ENCODE results near the gene MATN1.
A peak's percentile ranks its signal among the peaks of the same experiment; 100 is the strongest.

MATN1 gene

GRCh38 chr1:30692948-30693301 is 30.5 kb downstream of the MATN1 start:
- TF ChIP-seq, protein P1, sequence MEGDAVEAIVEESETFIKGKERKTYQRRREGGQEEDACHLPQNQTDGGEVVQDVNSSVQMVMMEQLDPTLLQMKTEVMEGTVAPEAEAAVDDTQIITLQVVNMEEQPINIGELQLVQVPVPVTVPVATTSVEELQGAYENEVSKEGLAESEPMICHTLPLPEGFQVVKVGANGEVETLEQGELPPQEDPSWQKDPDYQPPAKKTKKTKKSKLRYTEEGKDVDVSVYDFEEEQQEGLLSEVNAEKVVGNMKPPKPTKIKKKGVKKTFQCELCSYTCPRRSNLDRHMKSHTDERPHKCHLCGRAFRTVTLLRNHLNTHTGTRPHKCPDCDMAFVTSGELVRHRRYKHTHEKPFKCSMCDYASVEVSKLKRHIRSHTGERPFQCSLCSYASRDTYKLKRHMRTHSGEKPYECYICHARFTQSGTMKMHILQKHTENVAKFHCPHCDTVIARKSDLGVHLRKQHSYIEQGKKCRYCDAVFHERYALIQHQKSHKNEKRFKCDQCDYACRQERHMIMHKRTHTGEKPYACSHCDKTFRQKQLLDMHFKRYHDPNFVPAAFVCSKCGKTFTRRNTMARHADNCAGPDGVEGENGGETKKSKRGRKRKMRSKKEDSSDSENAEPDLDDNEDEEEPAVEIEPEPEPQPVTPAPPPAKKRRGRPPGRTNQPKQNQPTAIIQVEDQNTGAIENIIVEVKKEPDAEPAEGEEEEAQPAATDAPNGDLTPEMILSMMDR (IDR thresholded peaks at IDR 0.05), result no peak
- H3K27ac ChIP-seq, result no peak overlapping the region
- no peaks in the 10 kb centered on the region for H3K79me2 ChIP-seq
- H3K9me3 ChIP-seq (ENCODE audit: control insufficient read depth, low read length), result no peaks in the 10 kb centered on the region
- no peaks in the 10 kb centered on the region for H3K36me3 ChIP-seq (ENCODE audit: control insufficient read depth, insufficient read depth, low read length)
- no peak overlapping the region for H3K4me3 ChIP-seq (ENCODE audit: low read depth, low read length)
- no peak overlapping the region for H3K9ac ChIP-seq
- H3K27me3 ChIP-seq (ENCODE audit: control insufficient read depth, insufficient read depth, low read length), result no peaks in the 10 kb centered on the region
- H3K4me1 ChIP-seq, result peaks cover 4% of the 10 kb centered on the region
- no peak overlapping the region for H2AFZ ChIP-seq
- no peak overlapping the region for H3K4me2 ChIP-seq (ENCODE audit: low read length)

- no peaks in the 10 kb centered on the region for H3K79me2 ChIP-seq
- no peaks in the 10 kb centered on the region for H3K9me3 ChIP-seq (ENCODE audit: control insufficient read depth, low read length)
- H3K27me3 ChIP-seq (ENCODE audit: control insufficient read depth, insufficient read depth, low read length), result no peaks in the 10 kb centered on the region
- no peaks in the 10 kb centered on the region for H3K36me3 ChIP-seq (ENCODE audit: control insufficient read depth, insufficient read depth, low read length)
- peaks cover 4% of the 10 kb centered on the region for H3K4me1 ChIP-seq
- H3K27ac ChIP-seq, result no peak overlapping the region
- H3K9ac ChIP-seq, result no peak overlapping the region
- no peak overlapping the region for H3K4me3 ChIP-seq (ENCODE audit: low read depth, low read length)
- TF ChIP-seq, protein P1 (IDR thresholded peaks at IDR 0.05), result no peak
- H3K4me2 ChIP-seq (ENCODE audit: low read length), result no peak overlapping the region
- no peak overlapping the region for H2AFZ ChIP-seq
Measured at GRCh38 chr1:30692201-30692947, 31.0 kb downstream of the MATN1 start.

DNA sequence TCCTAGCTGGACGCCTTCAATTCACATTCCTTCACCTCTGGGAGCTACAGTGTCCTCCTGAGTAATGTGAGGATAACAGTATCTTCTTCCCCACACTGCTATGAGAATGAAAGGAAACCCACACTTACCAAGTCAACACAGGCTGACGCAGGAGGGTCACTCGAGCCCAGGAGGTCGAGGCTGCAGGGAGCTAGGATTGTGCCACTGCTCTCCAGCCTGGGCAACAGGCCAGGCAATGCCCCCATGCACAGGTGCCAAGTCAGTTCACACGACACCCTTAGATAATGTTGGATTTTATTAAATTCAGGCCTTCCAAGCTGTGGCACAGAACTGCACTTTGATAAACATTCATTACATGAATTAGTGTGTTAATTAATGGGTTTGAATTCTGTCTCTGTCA is 31.9 kb downstream of the MATN1 start:
- H3K4me1 ChIP-seq, result peaks cover 4% of the 10 kb centered on the region
- H3K9me3 ChIP-seq (ENCODE audit: control insufficient read depth, low read length), result no peaks in the 10 kb centered on the region
- no peaks in the 10 kb centered on the region for H3K27me3 ChIP-seq (ENCODE audit: control insufficient read depth, insufficient read depth, low read length)
- no peak overlapping the region for H3K9ac ChIP-seq
- H3K79me2 ChIP-seq, result no peaks in the 10 kb centered on the region
- H3K4me3 ChIP-seq (ENCODE audit: low read depth, low read length), result no peak overlapping the region
- H3K36me3 ChIP-seq (ENCODE audit: control insufficient read depth, insufficient read depth, low read length), result no peaks in the 10 kb centered on the region
- H3K27ac ChIP-seq, result no peak overlapping the region
- H3K4me2 ChIP-seq (ENCODE audit: low read length), result no peak overlapping the region
- H2AFZ ChIP-seq, result no peak overlapping the region
- TF ChIP-seq, protein P1 (IDR thresholded peaks at IDR 0.05), result no peak

DNA sequence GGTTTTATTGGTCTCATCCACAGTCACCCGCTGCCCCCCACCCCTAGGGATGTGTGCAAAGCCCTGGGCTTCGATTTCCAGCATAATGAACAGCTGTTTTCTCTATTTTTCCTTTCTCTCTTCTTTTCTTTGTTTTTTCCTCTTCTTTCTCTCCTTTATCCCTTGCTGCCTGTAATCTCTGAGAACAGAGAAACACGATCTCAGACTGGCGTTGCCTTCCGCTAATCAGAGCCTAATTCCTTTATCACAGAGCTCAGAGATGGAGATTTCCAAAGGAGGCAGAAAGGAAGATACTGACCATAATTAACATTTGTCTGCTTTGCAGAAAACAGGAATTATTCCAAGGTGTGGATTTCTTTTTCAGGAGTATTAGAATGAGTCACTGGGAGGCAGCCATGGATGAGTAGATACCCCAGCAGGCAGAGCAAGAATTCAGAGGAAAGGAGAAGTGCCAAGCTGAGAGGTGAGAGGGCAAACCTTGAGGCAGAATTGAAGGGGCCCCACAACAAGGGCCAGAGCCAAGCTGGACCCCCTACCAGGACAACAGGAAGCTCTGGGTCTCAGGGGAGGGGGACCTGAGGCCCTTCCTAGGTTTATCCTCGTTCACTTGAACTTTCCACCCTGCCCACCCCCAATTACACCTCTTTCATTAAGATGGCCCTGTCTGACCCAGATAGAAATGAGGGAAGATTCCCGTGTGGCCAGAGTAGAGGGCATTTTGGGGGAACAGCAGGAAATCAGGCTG is 33.3 kb downstream of the MATN1 start:
- TF ChIP-seq, protein P1 (IDR thresholded peaks at IDR 0.05), result no peak
- Histone ChIP-seq H3K27me3 (ENCODE audit: control insufficient read depth, insufficient read depth, low read length) (no peaks in the 10 kb centered on the region), H3K4me2 (ENCODE audit: low read length) (no peak overlapping the region), H2AFZ (peak overlapping the region; percentile 33), H3K79me2 (no peaks in the 10 kb centered on the region), H3K36me3 (ENCODE audit: control insufficient read depth, insufficient read depth, low read length) (no peaks in the 10 kb centered on the region), H3K9ac (no peak overlapping the region), H3K9me3 (ENCODE audit: control insufficient read depth, low read length) (no peaks in the 10 kb centered on the region), H3K4me1 (peaks cover 4% of the 10 kb centered on the region), H3K27ac (no peak overlapping the region), H3K4me3 (ENCODE audit: low read depth, low read length) (no peak overlapping the region)

Measured in parathyroid adenoma (tissue), 2 donors.